Measurements from ENCODE around the gene CNTN4.
A peak's percentile ranks its signal among the peaks of the same experiment; 100 is the strongest.

CNTN4 gene

GRCh38 chr3:3081381-3082233 is 982.9 kb downstream of the CNTN4 start:
- DNase-seq: no peak

- DNase-seq: no peak
Observed at GRCh38 chr3:3082234-3082924, 983.7 kb downstream of the CNTN4 start.

GRCh38 chr3:3084890-3085289 is 986.2 kb downstream of the CNTN4 start:
- no peak for DNase-seq

- no peak for DNase-seq
Observed at GRCh38 chr3:3085782-3086181, 987.1 kb downstream of the CNTN4 start.

- DNase-seq: no peak
Observed at GRCh38 chr3:3086239-3086638, 987.6 kb downstream of the CNTN4 start.

- DNase-seq: no peak
Observed at GRCh38 chr3:3087279-3087678, 988.6 kb downstream of the CNTN4 start.

GRCh38 chr3:3087716-3088465 is 989.2 kb downstream of the CNTN4 start:
- DNase-seq: no peak

GRCh38 chr3:3089017-3089416 is 990.4 kb downstream of the CNTN4 start:
- peak; percentile 28 for DNase-seq

- no peak for DNase-seq
Observed at GRCh38 chr3:3097958-3098357, 999.3 kb downstream of the CNTN4 start.

- no peak for DNase-seq
Observed at GRCh38 chr3:3101660-3102458, 1003.2 kb downstream of the CNTN4 start.

GRCh38 chr3:3102751-3103150 is 1004.1 kb downstream of the CNTN4 start:
- DNase-seq: no peak

- no peak for DNase-seq
Observed at GRCh38 chr3:3105246-3105645, 1006.6 kb downstream of the CNTN4 start.

- no peak for DNase-seq
Observed at GRCh38 chr3:3105815-3106214, 1007.1 kb downstream of the CNTN4 start.

GRCh38 chr3:3107181-3107580 is 1008.5 kb downstream of the CNTN4 start:
- no peak for DNase-seq
